COLO668 (cell line): ENCODE results near the gene ZPLD1.

Source experiments
- DNase-seq: peaks from one replicate; lab custom pipeline; 2025; ENCODE audit not compliant: unreplicated experiment; lab: John Stamatoyannopoulos, UW

The ZPLD1 gene

GRCh38 chr3:102521246-102521645 is 86.4 kb downstream of the ZPLD1 start:
- no peak for DNase-seq

- no peak for DNase-seq
Observed at GRCh38 chr3:102525624-102526023, 90.8 kb downstream of the ZPLD1 start.

GRCh38 chr3:102526865-102527264 is 92.0 kb downstream of the ZPLD1 start:
- DNase-seq = no peak

- no peak for DNase-seq
Observed at GRCh38 chr3:102528727-102529126, 93.9 kb downstream of the ZPLD1 start.
